ENCODE data around the gene HLA-DQA2. TPM values are rescaled to one million over a fixed set of nuclear protein-coding genes. Genes with fewer than 3 reads are reported as not detected.

HLA-DQA2 gene
- total RNA-seq, 1 donor from 2014 or later = not detected

GRCh38 chr6:32763421-32763820 lies 22.2 kb downstream of the HLA-DQA2 start, which contains the start of gene HLA-DQB2:
HLA-DQB2 (minus strand) TSS chr6:32763532; CDS start chr6:32763470, 62 bp downstream.
- no peak for TF ChIP-seq CTCF (conservative IDR thresholded peaks at IDR 0.05)
- no peaks in the 10 kb centered on the region for H3K4me1 Mint-ChIP-seq
- no peak within 1 kb of the TSS for H3K4me3 Mint-ChIP-seq
- no peak within 1 kb of the TSS for H3K27ac Mint-ChIP-seq (ENCODE audit: unreplicated experiment)
- no peaks in the 10 kb centered on the region for H3K36me3 Mint-ChIP-seq (ENCODE audit: low read depth)
- peaks cover 48% of the 10 kb centered on the region for H3K27me3 Mint-ChIP-seq (ENCODE audit: low read depth)
- H3K9me3 Mint-ChIP-seq = no peaks in the 10 kb centered on the region
- DNase-seq (ENCODE audit: low read depth, low spot score) = no peak

DNA sequence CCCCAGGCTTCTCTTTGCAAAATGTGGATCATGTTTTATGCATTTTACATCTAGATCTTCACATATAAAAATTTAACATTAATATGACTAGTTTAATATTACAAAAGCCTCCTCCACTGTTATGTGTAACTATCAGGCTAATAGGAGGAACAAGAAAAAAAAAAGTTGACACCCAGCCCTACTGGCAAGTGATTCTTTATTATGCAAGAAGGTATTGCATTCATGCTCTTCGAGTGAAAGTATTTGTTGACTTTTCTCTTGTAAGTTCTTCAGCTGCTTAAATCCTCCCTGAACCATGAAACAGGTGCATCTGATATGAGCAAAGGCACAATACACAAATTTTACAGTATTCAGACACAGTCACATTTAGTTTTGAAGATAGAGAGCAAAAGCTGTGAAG lies 22.9 kb downstream of the HLA-DQA2 start:
- Mint-ChIP-seq H3K9me3 (no peaks in the 10 kb centered on the region), H3K4me1 (no peaks in the 10 kb centered on the region), H3K36me3 (ENCODE audit: low read depth) (no peaks in the 10 kb centered on the region), H3K27ac (ENCODE audit: unreplicated experiment) (no peak overlapping the region), H3K27me3 (ENCODE audit: low read depth) (peaks cover 53% of the 10 kb centered on the region), H3K4me3 (no peak overlapping the region)
- no peak for DNase-seq (ENCODE audit: low read depth, low spot score)
- no peak for TF ChIP-seq CTCF (conservative IDR thresholded peaks at IDR 0.05)

GRCh38 chr6:32772656-32773055 lies 31.5 kb downstream of the HLA-DQA2 start:
- peaks cover 3% of the 10 kb centered on the region for H3K9me3 Mint-ChIP-seq
- H3K27ac Mint-ChIP-seq (ENCODE audit: unreplicated experiment) = no peak overlapping the region
- no peak for TF ChIP-seq CTCF (conservative IDR thresholded peaks at IDR 0.05)
- H3K4me3 Mint-ChIP-seq = no peak overlapping the region
- peaks cover 77% of the 10 kb centered on the region for H3K27me3 Mint-ChIP-seq (ENCODE audit: low read depth)
- no peak for DNase-seq (ENCODE audit: low read depth, low spot score)
- H3K36me3 Mint-ChIP-seq (ENCODE audit: low read depth) = no peaks in the 10 kb centered on the region
- no peaks in the 10 kb centered on the region for H3K4me1 Mint-ChIP-seq

GRCh38 chr6:32774426-32774825 lies 33.2 kb downstream of the HLA-DQA2 start:
- Mint-ChIP-seq H3K27ac (ENCODE audit: unreplicated experiment) (no peak overlapping the region), H3K4me1 (no peaks in the 10 kb centered on the region), H3K9me3 (peaks cover 4% of the 10 kb centered on the region), H3K36me3 (ENCODE audit: low read depth) (no peaks in the 10 kb centered on the region), H3K4me3 (no peak overlapping the region), H3K27me3 (ENCODE audit: low read depth) (peaks cover 64% of the 10 kb centered on the region)
- TF ChIP-seq CTCF (conservative IDR thresholded peaks at IDR 0.05) = no peak
- no peak for DNase-seq (ENCODE audit: low read depth, low spot score)

DNA sequence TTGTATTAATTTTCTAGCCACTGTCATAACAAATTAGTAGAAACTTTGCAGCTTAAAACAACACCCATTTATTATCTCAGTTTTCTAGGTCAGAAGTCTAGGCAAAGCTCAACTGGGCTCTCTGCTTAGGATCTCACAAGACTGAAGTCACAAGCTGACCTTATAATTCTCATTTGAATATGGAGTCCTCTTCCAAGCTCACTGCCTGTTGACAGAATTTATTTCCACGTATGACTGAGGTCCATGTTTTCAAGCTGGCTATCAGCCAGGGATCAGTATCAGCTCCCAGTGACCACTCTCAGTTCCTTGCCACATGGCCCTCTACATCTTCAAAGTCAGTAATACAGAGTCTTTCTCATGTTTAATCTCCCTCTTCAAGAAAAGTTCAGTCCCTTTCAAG lies 33.9 kb downstream of the HLA-DQA2 start:
- H3K27me3 Mint-ChIP-seq (ENCODE audit: low read depth) = peaks cover 58% of the 10 kb centered on the region

More for the DNA sequence above, 33.9 kb downstream of the HLA-DQA2 start:
- Mint-ChIP-seq H3K36me3 (ENCODE audit: low read depth) (no peaks in the 10 kb centered on the region), H3K9me3 (peaks cover 8% of the 10 kb centered on the region), H3K4me3 (no peak overlapping the region), H3K4me1 (no peaks in the 10 kb centered on the region), H3K27ac (ENCODE audit: unreplicated experiment) (no peak overlapping the region)
- no peak for DNase-seq (ENCODE audit: low read depth, low spot score)
- TF ChIP-seq CTCF (conservative IDR thresholded peaks at IDR 0.05) = no peak
